ENCODE results near the gene TM9SF4. TPM values are rescaled to one million over a fixed set of nuclear protein-coding genes. Genes with fewer than 3 reads are reported as not detected.
"Not testable (repeated sequence)": the region's sequence is repeated elsewhere in the genome, so short reads cannot be mapped to it uniquely, and the experiment has no call there.

TM9SF4 gene
- total and polyA plus RNA-seq, 2 donors: 23.2 to 36.3 TPM

DNA sequence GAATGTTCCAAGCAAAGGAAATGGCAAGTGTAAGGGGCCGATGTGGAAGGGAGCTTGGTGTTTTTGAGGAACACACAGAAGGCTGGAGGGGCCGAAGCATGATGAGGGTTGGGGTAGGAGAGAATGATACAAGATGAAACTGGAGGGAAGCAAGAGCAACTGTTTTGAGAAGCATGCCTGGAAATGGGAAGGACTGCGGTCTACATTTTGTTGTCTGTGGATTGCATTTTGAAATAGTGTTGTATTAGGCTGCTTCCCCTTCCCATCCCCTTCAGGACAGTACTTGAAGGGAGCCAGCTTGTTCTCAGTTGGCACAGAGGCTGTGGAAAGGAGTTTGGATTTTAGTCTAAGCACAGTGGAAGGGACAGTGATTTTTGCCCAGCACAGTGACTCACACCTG lies 2.2 kb downstream of the TM9SF4 start:
- H3K4me1 ChIP-seq (ENCODE audit: insufficient read depth): no peaks in the 10 kb centered on the region

DNA sequence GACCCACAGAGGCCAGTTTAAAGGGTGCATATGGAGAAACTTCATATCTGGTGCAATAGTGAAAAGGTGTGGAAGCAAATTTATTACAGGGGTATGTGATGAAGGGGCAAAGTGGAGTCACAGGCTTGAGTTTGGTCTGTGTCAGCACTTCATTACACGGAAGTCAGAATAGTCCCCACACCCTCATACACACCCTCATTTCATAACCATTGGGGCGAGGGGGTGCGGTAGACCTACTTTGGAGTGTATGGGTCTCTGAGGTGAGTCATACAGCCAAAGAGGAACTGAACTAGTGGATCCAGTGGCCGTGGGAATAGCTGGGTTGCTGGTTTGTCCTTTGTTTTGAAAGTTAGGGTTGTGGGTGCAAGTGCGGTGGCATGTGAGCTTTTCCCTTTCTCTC lies 3.3 kb downstream of the TM9SF4 start:
- H3K36me3 ChIP-seq (ENCODE audit: insufficient read depth): no peaks in the 10 kb centered on the region
- DNase-seq (ENCODE audit: extremely low spot score): no peak
- no peak overlapping the region for H3K4me3 ChIP-seq (ENCODE audit: low read depth, low read length)
- no peak overlapping the region for H3K27ac ChIP-seq (ENCODE audit: low read depth)
- WGBS: 79% methylated on average over 5 of the region's 5 CpGs
- H3K4me1 ChIP-seq (ENCODE audit: insufficient read depth): no peaks in the 10 kb centered on the region

More for the DNA sequence above, 2.2 kb downstream of the TM9SF4 start:
- no peak overlapping the region for H3K4me3 ChIP-seq (ENCODE audit: low read depth, low read length)
- H3K27ac ChIP-seq (ENCODE audit: low read depth): no peak overlapping the region
- H3K36me3 ChIP-seq (ENCODE audit: insufficient read depth): no peaks in the 10 kb centered on the region
- DNase-seq (ENCODE audit: extremely low spot score): no peak
- 92% methylated on average over 3 of the region's 3 CpGs for WGBS

DNA sequence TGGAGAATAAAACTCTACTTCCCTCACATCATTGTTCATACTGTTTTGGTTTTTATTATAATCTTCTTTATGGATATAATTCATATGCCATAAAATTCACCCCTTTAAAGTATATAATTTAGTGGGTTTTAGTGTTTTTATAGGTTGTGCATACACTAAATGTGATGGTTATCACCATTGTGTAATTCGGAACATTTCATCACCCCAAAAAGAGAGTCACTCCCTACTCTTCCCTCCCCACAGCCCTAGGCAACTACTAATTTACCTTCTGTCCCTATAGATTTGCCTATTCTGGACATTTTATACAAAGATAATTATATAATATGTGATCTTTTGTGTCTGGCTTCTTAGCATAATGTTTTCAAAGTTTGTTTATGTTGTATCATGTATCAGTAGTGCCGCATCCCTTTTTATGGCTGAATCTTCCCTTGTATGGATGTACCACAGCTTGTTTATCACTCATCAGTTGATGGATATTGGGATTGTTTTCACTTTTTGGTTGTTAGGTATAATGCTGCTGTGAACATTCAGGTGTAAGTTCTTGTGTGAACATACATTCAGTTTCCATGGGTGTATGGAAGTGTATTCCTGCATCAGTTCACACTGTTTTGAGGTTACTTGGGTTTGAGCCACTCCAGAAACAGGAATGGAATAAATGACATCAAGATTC lies 4.2 kb downstream of the TM9SF4 start:
- no peak for DNase-seq (ENCODE audit: extremely low spot score)
- Histone ChIP-seq H3K4me1 (ENCODE audit: insufficient read depth) (no peaks in the 10 kb centered on the region), H3K27ac (ENCODE audit: low read depth) (no peak overlapping the region), H3K4me3 (ENCODE audit: low read depth, low read length) (no peak overlapping the region), H3K36me3 (ENCODE audit: insufficient read depth) (no peaks in the 10 kb centered on the region)
- WGBS: 89% methylated on average over 2 of the region's 2 CpGs

DNA sequence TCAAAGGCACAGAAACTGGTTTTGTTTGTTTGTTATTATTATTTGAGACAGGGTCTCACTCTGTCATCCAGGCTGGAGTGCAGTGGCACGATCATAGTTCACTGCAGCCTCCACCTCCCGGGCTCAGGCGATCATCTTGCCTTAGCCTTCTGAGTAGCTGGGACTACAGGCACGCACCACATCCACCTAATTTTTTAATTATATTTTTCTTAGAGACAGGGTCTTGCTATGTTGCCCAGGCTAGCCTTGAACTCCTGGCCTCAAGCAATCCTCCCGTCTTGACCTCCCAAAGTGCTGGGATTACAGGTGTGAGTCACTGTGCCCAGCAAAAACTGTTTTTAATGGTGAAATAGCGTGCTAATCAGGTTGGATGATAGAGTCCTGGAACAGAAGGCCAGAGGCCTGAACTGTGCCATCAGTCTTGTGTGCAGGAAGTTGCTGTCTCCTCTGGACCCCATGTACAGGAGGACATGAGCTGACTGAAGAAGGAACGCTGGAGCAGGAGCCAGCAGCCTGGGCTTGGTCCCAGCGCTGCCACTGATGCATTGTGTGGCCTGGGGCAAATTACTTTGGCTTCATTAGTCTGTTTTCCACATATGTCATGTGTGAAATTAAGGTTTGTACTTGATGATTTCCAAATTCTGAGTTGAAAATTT lies 4.9 kb downstream of the TM9SF4 start:
- 88% methylated on average over 8 of the region's 8 CpGs for WGBS
- DNase-seq (ENCODE audit: extremely low spot score): no peak
- no peaks in the 10 kb centered on the region for H3K4me1 ChIP-seq (ENCODE audit: insufficient read depth)

DNA sequence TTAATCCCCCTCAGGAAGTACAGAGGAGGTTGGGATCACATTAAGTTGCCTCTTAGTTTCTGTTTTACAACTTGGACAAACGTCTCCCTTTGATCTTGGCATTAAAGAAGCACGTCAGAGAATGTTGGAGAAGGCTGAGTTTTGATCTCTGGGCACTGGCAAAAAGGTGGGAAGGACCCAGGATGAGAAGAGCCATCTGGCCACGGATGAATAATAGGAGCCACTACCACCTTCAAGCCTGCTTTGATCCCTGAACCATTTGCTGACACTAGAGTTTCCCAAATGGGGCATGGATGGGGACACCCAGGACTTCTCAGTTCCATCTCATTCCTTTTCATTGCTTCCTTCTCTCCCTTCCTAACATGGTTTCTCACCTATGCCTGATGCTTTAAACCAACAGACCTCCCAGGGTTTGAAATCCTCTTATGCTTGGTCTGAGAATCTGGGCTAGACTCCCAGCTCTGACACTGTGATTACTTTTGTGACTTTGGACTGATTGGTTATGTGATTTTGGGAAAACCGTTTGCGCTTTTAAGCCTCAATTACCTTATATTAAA lies 5.8 kb downstream of the TM9SF4 start:
- H3K4me1 ChIP-seq (ENCODE audit: insufficient read depth): no peaks in the 10 kb centered on the region
- no peak overlapping the region for H3K27ac ChIP-seq (ENCODE audit: low read depth)
- H3K4me3 ChIP-seq (ENCODE audit: low read depth, low read length): no peak overlapping the region
- WGBS: 43% methylated on average over 5 of the region's 5 CpGs
- no peaks in the 10 kb centered on the region for H3K36me3 ChIP-seq (ENCODE audit: insufficient read depth)
- no peak for DNase-seq (ENCODE audit: extremely low spot score)

More for the DNA sequence above, 4.9 kb downstream of the TM9SF4 start:
- Histone ChIP-seq H3K27ac (ENCODE audit: low read depth) (no peak overlapping the region), H3K36me3 (ENCODE audit: insufficient read depth) (no peaks in the 10 kb centered on the region), H3K4me3 (ENCODE audit: low read depth, low read length) (no peak overlapping the region)

DNA sequence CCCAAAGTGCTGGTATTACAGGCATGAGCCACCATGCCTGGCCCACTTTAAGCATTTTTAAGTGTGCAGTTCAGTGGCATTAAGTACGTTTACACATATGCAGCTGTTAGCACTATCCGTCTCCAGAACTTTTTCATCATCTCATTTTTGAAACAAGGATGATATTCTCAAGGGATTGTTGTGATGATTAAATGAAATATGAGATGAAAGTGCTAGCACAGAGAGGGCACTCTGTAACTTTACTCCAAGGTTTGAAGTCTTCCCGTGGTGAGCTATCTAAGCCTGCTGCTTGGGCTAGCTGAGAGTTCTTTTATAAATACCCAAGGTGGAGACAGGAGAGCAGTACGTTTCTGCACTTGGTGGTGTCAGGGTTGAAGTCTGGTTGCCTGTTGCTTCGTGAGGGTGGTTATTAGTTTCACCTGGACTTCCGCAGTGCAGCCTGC lies 6.6 kb downstream of the TM9SF4 start:
- WGBS: 51% methylated on average over 6 of the region's 6 CpGs
- no peak overlapping the region for H3K27ac ChIP-seq (ENCODE audit: low read depth)
- no peak overlapping the region for H3K4me3 ChIP-seq (ENCODE audit: low read depth, low read length)
- no peak for DNase-seq (ENCODE audit: extremely low spot score)
- no peaks in the 10 kb centered on the region for H3K36me3 ChIP-seq (ENCODE audit: insufficient read depth)
- no peaks in the 10 kb centered on the region for H3K4me1 ChIP-seq (ENCODE audit: insufficient read depth)

DNA sequence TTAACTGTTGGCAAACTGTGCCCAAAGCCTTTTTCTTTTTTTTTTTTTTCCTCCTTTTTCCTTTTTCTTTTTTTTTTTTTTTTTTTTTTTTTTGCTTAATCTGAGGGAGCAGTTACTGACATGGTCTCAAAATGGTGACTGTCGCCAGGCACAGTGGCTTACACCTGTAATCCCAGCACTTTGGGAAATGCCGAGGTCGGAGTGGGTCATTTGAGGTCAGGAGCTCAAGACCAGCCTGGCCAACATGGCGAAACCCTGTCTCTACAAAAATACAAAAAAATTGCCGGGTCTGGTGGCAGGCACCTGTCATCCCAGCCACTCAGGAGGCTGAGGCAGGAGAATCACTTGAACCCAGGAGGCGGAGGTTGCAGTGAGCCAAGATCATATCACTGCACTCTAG lies 7.3 kb downstream of the TM9SF4 start:
- not testable (repeated sequence) for H3K36me3 ChIP-seq (ENCODE audit: insufficient read depth); DNase-seq (ENCODE audit: extremely low spot score); H3K4me1 ChIP-seq (ENCODE audit: insufficient read depth); H3K4me3 ChIP-seq (ENCODE audit: low read depth, low read length); H3K27ac ChIP-seq (ENCODE audit: low read depth)
- WGBS: 91% methylated on average over 6 of the region's 6 CpGs

DNA sequence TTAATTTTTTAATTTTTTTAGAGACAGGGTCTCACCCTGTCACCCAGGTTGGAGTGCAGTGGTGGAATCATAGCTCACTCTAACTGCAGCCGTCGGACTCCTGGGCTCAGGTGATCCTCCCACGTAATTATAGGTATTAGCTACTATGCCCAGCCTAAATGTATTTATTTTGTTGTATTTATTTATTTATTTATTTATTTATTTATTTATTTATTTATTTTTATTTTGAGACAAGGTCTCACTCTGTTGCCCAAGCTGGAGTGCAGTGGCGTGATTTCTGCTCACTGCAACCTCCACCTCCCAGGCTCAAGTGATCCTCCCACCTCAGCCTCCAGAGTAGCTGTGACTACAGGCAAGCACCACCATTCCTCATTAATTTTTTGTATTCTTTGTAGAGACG lies 8.9 kb downstream of the TM9SF4 start:
- 97% methylated on average over 5 of the region's 5 CpGs for whole genome bisulfite sequencing

DNA sequence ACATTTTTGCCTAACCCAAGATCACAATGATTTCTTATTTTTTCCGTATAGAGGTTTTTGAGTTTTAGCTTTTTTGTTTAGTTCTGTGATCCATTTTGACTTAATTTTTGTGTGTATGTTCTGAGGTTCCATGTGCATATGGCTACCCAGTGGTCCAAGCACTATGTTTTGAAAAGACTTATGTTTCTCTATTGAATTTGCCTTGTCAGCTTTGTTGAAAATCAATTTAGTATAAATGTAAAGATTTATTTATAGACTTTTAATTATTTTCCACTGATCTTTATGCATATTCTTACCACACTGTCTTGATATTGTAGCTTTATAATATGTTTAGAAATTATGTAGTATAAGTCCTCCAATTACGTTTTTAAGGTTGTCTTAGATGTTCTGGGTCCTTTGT lies 10.2 kb downstream of the TM9SF4 start:
- DNase-seq (ENCODE audit: extremely low spot score): no peak
- no peak overlapping the region for H3K27ac ChIP-seq (ENCODE audit: low read depth)
- no peak overlapping the region for H3K4me3 ChIP-seq (ENCODE audit: low read depth, low read length)
- no peaks in the 10 kb centered on the region for H3K4me1 ChIP-seq (ENCODE audit: insufficient read depth)
- H3K36me3 ChIP-seq (ENCODE audit: insufficient read depth): no peaks in the 10 kb centered on the region
- WGBS: 94% methylated on average over 2 of the region's 2 CpGs

More for the DNA sequence above, 8.9 kb downstream of the TM9SF4 start:
- not testable (repeated sequence) for H3K27ac ChIP-seq (ENCODE audit: low read depth); H3K4me3 ChIP-seq (ENCODE audit: low read depth, low read length); H3K4me1 ChIP-seq (ENCODE audit: insufficient read depth); H3K36me3 ChIP-seq (ENCODE audit: insufficient read depth); DNase-seq (ENCODE audit: extremely low spot score)

DNA sequence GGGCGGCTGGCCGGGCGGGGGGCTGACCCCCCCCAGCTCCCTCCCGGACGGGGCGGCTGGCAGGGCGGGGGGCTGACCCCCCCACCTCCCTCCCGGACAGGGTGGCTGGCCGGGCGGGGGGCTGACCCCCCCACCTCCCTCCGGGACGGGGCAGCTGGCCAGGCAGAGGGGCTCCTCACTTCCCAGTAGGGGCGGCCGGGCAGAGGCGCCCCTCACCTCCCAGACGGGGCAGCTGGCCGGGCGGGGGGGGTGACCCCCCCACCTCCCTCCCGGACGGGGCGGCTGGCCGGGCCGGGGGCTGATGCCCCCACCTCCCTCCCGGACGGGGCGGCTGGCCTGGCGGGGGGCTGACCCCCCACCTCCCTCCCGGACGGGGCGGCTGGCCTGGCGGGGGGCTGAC lies 12.4 kb downstream of the TM9SF4 start:
- H3K4me3 ChIP-seq (ENCODE audit: low read depth, low read length); H3K4me1 ChIP-seq (ENCODE audit: insufficient read depth); DNase-seq (ENCODE audit: extremely low spot score); H3K27ac ChIP-seq (ENCODE audit: low read depth); H3K36me3 ChIP-seq (ENCODE audit: insufficient read depth): not testable (repeated sequence)
- 94% methylated on average over 22 of the region's 31 CpGs for WGBS

DNA sequence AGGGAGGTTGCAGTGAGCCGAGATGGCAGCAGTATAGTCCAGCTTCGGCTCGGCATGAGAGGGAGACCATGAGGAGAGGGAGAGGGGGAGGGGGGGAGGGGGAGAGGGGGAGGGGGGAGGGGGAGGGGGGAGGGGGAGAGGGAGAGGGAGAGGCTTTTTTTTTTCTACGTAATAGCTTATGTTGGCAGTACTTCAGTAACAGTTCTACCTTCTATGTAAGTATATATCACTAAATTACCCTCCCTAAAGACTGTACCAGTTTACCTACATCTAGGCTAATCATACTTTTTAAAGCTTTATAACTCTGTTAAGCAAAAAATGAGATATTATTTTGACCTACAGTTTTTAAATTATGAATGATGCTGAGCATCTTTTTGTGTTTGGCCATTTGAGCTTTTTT lies 13.6 kb downstream of the TM9SF4 start:
- DNase-seq (ENCODE audit: extremely low spot score): no peak
- no peaks in the 10 kb centered on the region for H3K36me3 ChIP-seq (ENCODE audit: insufficient read depth)
- H3K4me1 ChIP-seq (ENCODE audit: insufficient read depth): no peaks in the 10 kb centered on the region
- 90% methylated on average over 1 of the region's 4 CpGs for WGBS
- H3K4me3 ChIP-seq (ENCODE audit: low read depth, low read length): no peak overlapping the region
- H3K27ac ChIP-seq (ENCODE audit: low read depth): no peak overlapping the region

DNA sequence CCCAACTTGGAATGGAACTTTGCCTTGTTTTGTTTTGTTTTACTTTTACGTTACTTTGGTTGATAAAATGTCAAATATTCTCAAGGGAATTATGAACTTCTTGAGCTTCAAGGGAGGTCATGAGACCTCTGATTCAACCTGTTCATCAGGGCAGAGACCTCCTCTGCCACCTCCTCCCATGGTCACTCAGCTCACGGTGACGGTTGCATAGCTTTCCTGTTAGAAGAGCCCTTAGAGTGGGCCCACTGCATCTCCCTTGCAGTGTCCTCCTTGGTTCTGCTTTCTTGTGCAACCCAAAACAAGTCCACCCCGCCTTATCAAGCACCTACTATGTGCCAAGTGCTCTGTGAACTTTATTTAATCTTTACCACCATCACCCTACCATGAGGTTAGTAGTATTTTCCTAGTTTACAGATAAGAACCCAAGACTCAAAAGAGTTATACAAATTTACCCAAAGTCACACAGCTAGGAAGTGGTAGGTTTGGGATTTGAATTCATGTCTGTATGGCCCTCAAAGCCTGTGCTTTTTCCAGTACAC lies 15.5 kb downstream of the TM9SF4 start:
- no peak overlapping the region for H3K27ac ChIP-seq (ENCODE audit: low read depth)
- 93% methylated on average over 4 of the region's 4 CpGs for WGBS

DNA sequence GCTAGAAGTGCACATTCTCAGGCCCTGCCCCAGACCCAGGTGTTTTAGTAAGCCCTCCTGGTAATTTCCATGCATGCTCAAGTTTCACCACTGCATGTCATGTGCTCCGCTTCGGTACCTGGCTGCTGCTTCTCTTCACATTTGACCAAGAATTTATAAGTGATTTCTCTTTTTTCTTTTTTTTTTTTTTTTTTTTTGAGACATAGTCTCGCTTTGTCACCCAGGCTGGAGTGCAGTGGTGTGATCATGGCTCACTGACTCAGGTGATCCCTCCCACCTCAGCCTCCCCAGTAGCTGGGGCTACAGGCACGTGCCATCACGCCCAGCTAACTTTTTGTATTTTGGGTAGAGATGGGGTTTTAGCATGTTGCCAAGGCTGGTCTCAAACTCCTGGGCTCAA lies 16.0 kb downstream of the TM9SF4 start:
- 90% methylated on average over 5 of the region's 5 CpGs for WGBS
- no peaks in the 10 kb centered on the region for H3K4me1 ChIP-seq (ENCODE audit: insufficient read depth)

More for the DNA sequence above, 15.5 kb downstream of the TM9SF4 start:
- no peaks in the 10 kb centered on the region for H3K36me3 ChIP-seq (ENCODE audit: insufficient read depth)
- H3K4me3 ChIP-seq (ENCODE audit: low read depth, low read length): no peak overlapping the region
- no peaks in the 10 kb centered on the region for H3K4me1 ChIP-seq (ENCODE audit: insufficient read depth)
- no peak for DNase-seq (ENCODE audit: extremely low spot score)

DNA sequence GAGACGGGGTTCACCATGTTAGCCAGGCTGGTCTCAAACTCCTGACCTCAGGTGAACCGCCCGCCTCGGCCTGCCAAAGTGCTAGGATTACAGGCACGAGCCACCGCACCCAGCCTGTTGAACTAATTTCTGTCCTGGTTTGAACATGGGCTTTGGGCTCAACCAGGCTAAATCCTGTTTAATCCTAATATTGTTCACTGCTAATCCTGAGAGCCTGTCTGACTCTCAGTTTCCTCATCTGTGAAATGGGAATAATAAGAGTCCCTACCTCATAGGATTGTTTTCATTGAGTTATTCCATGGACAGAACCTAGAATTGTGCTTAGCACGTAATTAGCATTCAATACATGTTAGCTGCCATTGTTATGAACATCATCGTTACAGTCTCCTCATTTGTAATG lies 17.4 kb downstream of the TM9SF4 start:
- H3K4me3 ChIP-seq (ENCODE audit: low read depth, low read length): no peak overlapping the region
- no peaks in the 10 kb centered on the region for H3K4me1 ChIP-seq (ENCODE audit: insufficient read depth)
- no peaks in the 10 kb centered on the region for H3K36me3 ChIP-seq (ENCODE audit: insufficient read depth)
- DNase-seq (ENCODE audit: extremely low spot score): no peak
- no peak overlapping the region for H3K27ac ChIP-seq (ENCODE audit: low read depth)
- 96% methylated on average over 8 of the region's 8 CpGs for WGBS

More for the DNA sequence above, 16.0 kb downstream of the TM9SF4 start:
- Histone ChIP-seq H3K36me3 (ENCODE audit: insufficient read depth) (no peaks in the 10 kb centered on the region), H3K27ac (ENCODE audit: low read depth) (no peak overlapping the region), H3K4me3 (ENCODE audit: low read depth, low read length) (no peak overlapping the region)
- no peak for DNase-seq (ENCODE audit: extremely low spot score)

All from urinary bladder (tissue), 4 donors.